Kidney (tissue), 14 donors: ENCODE measurements around the gene HINT3. TPM values are rescaled to one million over a fixed set of nuclear protein-coding genes. Genes with fewer than 3 reads are reported as not detected.

Source experiments
- DNase-seq, 5 donors: peaks; one replicate each; pipeline ENCODE4 v3.0.0-alpha.2; 2013 to 2020
- FAIRE-seq: peaks from 2 replicates; lab custom pipeline; 2012; peaks lifted over from hg19 to GRCh38; lab: Jason Lieb, UNC
- H3K27ac ChIP-seq, 2 donors: one replicate each; pipeline ENCODE4 v1.7.0; 2013; ENCODE audit warnings: low read depth in 2 of 2, low read length in 2 of 2, inconsistent platforms in 1 of 2
- H3K27me3 ChIP-seq: one replicate; pipeline ENCODE4 v1.7.1; 2013; ENCODE audit warnings: low read length, inconsistent platforms; ENCODE audit not compliant: control insufficient read depth, insufficient read depth
- H3K36me3 ChIP-seq, 3 donors: one replicate each; pipeline versions ENCODE4 v1.7.0 to v1.7.1; 2013; ENCODE audit warnings: low read length in 3 of 3, control low read depth in 1 of 3, inconsistent platforms in 1 of 3; ENCODE audit not compliant: insufficient read depth in 3 of 3, control insufficient read depth in 2 of 3
- H3K4me1 ChIP-seq, 3 donors: one replicate each; pipeline versions ENCODE4 v1.7.0 to v1.7.1; 2013; ENCODE audit warnings: low read length in 3 of 3, inconsistent platforms in 1 of 3, low read depth in 1 of 3; ENCODE audit not compliant: control insufficient read depth in 2 of 3, insufficient read depth in 2 of 3
- H3K4me3 ChIP-seq, 3 donors: one replicate each; pipeline versions ENCODE4 v1.7.0 to v1.8.1; 2013; ENCODE audit warnings: low read length in 3 of 3, control low read depth in 1 of 3, inconsistent platforms in 1 of 3
- H3K9ac ChIP-seq, 3 donors: one replicate each; pipeline versions ENCODE4 v1.7.0 to v1.7.1; 2013; ENCODE audit warnings: low read length in 3 of 3, control low read depth in 1 of 3, inconsistent platforms in 1 of 3
- H3K9me3 ChIP-seq, 3 donors: one replicate each; pipeline versions ENCODE4 v1.7.0 to v1.7.1; 2013; ENCODE audit warnings: low read length in 3 of 3, control low read depth in 1 of 3, inconsistent platforms in 1 of 3; ENCODE audit not compliant: control insufficient read depth in 2 of 3, insufficient read depth in 1 of 3
- CTCF ChIP-seq: IDR thresholded peaks from 3 replicates; pipeline ENCODE4 v1.5.1; 2012; ENCODE audit warnings: mild to moderate bottlenecking, moderate library complexity, borderline replicate concordance; ENCODE audit not compliant: insufficient read depth; ENCODE audit errors: extremely low read depth
- intact Hi-C: fragments of 100-400 bp; cut with DNase I; formaldehyde crosslinking; loops from one replicate; pipeline ENCODE4 v1.11.1; 2022
- polyA plus RNA-seq: library from polyadenylated mRNA; stranded (reverse); fragments of 350-450 nt; fragmentation: Illumina TruSeq; extraction: RNeasy Lipid Tissue Mini Kit (QIAGEN cat#74804); gene quantifications from one replicate; pipeline ENCODE4 v1.2.3, GENCODE V29; 2014; ENCODE audit warnings: low read depth, low replicate concordance; ENCODE audit not compliant: insufficient read depth
- total RNA-seq: library from RNA; stranded (reverse); fragmentation: NEBNext Ultra II Directional; extraction: Animal tissue kit (Norgen Biotek cat#: 25700); gene quantifications from one replicate; pipeline ENCODE4 v1.2.1, GENCODE V29; 2021
- donor health status: control.
- donor health status: control.
- donor health status: control.
- donor health status: control.
- donor health status: control.
- donor health status: DM: yes; HTN: yes; CAD: no.
- donor health status: Normal renal cell carcinoma (clear cell type).

Gene HINT3
- total and polyA plus RNA-seq, 2 donors from 2014 or later, result 18.9 to 21.4 TPM

- Histone ChIP-seq H3K4me3 (peak overlapping the region in 1 of 3 donors; percentile 2), H3K36me3 (no peaks in the 10 kb centered on the region), H3K9ac (no peak overlapping the region), H3K9me3 (no peaks in the 10 kb centered on the region), H3K27ac (no peak overlapping the region), H3K27me3 (no peaks in the 10 kb centered on the region), H3K4me1 (peaks cover 0 to 12% (median 0%) of the 10 kb centered on the region in 3 donors)
- no peak for TF ChIP-seq CTCF
- DNase-seq (no peak), FAIRE-seq (no peak)
- intact Hi-C loops, result no loop called here
Measured at GRCh38 chr6:125988280-125988679, 31.7 kb downstream of the HINT3 start.

GRCh38 chr6:125989631-125990030 lies 33.1 kb downstream of the HINT3 start:
- H3K4me3 ChIP-seq, result peak overlapping the region in 1 of 3 donors; percentile 32
- peak overlapping the region; percentile 51 to 81 for H3K27ac ChIP-seq
- H3K9ac ChIP-seq, result no peak overlapping the region
- H3K27me3 ChIP-seq, result no peaks in the 10 kb centered on the region
- H3K9me3 ChIP-seq, result no peaks in the 10 kb centered on the region
- FAIRE-seq (no peak), DNase-seq (no peak)
- no peak for TF ChIP-seq CTCF
- peaks cover 0 to 11% (median 0%) of the 10 kb centered on the region in 3 donors for H3K4me1 ChIP-seq
- H3K36me3 ChIP-seq, result no peaks in the 10 kb centered on the region
- intact Hi-C loops, result no loop called here

- H3K9me3 ChIP-seq, result no peaks in the 10 kb centered on the region
- no peak overlapping the region for H3K4me3 ChIP-seq
- peaks cover 0 to 5% (median 0%) of the 10 kb centered on the region in 3 donors for H3K4me1 ChIP-seq
- no peak overlapping the region for H3K9ac ChIP-seq
- no peak for TF ChIP-seq CTCF
- no peaks in the 10 kb centered on the region for H3K36me3 ChIP-seq
- intact Hi-C loops, result no loop called here
- H3K27me3 ChIP-seq, result no peaks in the 10 kb centered on the region
- no peak for DNase-seq
- no peak overlapping the region for H3K27ac ChIP-seq
- FAIRE-seq, result no peak
Measured at GRCh38 chr6:125991653-125992052, 35.1 kb downstream of the HINT3 start.
